Left hindlimb (tissue), 1 donor: ENCODE measurements around the gene RALB.
A peak's percentile ranks its signal among the peaks of the same experiment; 100 is the strongest.
"Not testable (repeated sequence)": the region's sequence is repeated elsewhere in the genome, so short reads cannot be mapped to it uniquely, and the experiment has no call there.

Experiments used
- DNase-seq: peaks from one replicate; pipeline ENCODE4 v3.0.0-alpha.2; 2018

The RALB gene

DNA sequence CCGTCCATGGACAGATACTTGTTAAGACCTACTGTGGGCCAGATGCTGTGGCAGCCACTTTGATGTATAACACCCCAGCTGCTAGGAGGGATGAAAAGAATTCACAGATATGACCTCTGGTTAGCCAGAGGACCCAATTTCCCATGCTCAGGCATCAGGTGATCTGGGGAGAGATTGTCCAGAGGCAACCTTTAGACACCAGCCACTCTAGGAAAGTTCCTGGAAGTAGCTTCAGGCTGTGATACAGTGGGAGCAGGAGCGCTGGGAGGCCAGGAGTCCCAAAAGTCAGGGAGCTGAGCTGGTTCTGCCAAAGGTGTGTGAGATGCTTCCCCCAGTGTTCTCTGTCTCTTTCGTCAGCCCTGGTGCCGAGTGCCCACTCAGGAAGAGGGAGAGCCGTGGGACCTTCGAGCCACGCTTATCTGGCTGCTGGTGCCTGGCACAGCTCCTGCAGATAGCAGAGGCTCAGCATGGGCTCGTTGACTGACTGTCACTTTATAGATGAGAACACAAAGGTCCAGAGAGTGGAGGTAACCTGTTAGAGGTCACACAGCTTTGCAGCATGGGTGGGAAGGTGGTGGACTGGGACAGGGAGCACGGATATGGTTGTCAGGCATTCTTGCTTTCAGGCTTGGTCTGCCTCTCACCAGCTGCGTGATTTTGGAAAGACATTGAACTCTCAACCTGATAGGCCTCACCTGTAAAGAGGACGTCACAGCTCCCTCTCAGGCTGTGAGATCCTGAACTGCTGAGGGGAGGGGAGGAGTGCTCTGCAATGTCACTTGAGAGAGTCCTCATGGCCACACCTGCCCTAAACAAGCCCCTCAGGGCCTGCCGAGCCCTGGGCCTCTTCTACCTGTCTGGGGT, 7.8 kb upstream of the RALB start:
- peak; percentile 17 for DNase-seq

- peak; percentile 39 for DNase-seq
Measured at GRCh38 chr2:120245520-120246332, 6.9 kb upstream of the RALB start.

DNA sequence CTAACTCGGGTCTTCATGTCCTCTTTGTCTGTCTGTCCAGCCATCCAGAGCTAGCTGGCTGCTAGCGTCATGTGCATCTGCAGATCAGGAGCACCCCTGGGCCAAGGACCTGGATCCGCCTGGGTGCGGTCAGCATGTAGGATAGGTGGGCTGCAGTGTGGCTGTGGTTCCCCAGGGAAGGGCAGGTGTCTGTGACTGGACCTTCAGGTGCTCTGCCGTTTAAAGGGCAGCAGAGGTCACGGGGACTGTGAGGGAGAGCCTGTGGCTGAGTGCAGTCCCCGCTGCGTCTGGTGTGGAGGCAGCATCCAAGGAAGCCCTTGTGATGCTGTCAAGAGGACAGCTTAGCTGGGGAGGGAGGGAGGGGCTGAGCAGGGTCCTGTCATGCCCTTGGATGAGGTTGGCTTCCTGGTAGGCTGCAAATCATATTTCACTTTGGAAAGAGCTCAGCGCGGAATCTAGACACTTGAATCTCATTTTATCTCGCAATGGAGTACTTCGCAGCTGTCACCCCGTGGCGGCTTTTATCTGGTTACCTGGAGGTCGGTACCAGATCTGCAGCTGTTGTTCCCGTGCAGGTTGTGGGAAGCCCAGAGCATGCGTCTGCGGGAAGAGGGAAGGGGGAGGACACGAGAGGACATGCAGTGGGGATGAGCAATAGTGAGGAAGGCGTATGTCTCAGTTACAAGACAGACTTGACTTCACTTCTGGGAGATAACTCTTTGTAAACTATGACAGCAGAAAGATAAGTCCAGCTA, 5.9 kb upstream of the RALB start:
- peak; percentile 14 for DNase-seq

- DNase-seq = no peak
Measured at GRCh38 chr2:120247851-120248250, 4.8 kb upstream of the RALB start.

GRCh38 chr2:120250640-120251039, 2.0 kb upstream of the RALB start:
- DNase-seq = peak; percentile 7

DNA sequence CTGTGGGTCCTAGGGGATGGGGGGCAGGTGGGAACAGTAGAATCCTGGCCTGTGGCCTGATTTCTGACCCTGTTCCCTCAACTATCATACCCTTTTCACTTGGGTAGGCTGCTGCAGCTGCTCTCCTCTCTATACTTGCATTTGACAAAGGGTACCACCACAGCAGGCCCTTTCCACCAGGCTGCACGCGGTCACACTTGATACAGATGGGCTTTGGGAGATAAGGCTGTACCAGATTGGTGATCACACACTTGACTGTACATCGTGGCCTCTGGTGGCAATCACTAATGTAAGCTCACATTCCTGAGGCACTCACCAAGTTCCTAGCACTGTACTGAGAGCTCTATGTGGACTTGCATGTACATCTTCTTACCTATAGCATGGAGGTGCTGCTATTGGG, 1.6 kb upstream of the RALB start:
- peak; percentile 23 for DNase-seq

DNA sequence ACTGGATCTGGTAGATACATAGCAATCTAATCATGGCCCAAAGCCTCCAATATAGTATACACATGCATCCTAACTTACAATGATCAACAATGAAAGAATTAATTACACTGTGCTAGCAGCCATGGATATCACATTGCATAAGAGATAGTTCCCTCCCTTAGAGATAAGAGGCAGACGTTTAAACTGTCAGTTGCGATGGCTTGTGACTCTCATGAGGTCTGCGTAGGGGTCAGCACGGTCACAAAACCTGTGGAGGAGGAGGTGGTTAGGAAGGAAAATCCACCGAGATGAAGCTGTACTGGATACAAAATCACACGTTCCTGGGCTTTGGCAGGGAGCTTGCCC, 800 bp upstream of the RALB start:
- DNase-seq = no peak

DNA sequence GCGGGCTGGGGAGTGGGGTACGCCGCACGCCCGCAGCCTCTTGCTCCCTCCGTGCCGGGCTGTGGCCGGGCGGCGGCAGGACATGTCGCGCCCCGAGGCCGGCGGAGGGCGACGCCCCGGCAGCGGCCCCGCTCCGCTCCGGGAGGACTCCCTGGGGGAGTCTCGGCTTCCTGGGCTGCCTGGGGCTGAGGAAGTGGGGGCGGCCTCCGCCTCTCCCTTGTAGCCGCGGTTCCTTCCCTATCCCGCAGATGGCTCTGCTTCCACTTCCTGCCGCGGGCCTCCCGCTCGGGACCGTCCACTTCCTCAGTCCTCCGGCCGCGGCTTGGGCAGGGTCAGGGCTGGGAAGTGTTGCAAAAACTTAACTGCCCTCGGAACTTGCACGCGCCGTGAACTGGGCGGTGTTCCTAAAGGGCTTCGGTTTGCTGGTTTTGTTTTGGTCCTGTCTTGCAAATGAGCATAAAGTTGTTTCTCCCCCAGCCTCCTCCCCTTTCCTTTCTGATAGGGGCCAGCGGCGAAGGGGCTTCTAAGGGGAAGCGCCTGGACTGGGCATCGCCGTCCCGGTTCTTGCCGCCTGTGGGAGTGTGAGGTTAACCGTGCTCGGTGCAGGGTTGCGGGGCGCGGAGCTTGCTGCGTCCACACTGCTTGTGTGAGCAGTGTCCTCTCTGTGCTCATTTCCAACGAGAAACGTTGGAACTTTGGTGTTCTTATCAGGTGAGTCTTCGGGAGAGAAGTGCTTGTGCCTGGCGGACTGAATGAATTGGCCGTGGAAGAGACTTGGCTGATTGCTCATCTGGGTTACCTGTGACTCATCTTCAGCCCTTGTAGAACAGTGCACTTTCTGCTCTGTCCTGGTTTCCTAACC, 600 bp downstream of the RALB start:
- peak; percentile 88 for DNase-seq

GRCh38 chr2:120254178-120254577, 1.5 kb downstream of the RALB start:
- DNase-seq = no peak

GRCh38 chr2:120255071-120255470, 2.4 kb downstream of the RALB start:
- DNase-seq = no peak

- DNase-seq = no peak
Measured at GRCh38 chr2:120255986-120256650, 3.5 kb downstream of the RALB start.

DNA sequence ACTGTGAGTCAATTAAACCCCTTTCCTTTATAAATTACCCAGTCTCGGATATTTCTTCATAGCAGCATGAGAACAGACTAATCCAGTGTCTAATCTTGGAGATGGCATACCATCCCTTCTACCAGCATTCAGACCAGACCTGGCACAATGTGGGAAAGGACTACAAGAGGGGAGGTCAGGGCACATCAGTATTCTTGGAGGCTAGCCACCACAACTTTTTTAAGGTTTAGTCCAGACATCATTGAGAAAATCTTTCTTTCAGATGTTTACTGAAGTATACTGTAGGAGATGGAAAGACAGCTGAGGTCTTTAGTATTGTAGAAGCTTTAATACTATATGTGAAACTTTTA, 4.0 kb downstream of the RALB start:
- no peak for DNase-seq

- no peak for DNase-seq
Measured at GRCh38 chr2:120257522-120257921, 4.9 kb downstream of the RALB start.

- DNase-seq = no peak
Measured at GRCh38 chr2:120258196-120258595, 5.5 kb downstream of the RALB start.

- DNase-seq = not testable (repeated sequence)
Measured at GRCh38 chr2:120259939-120260338, 7.3 kb downstream of the RALB start.

- no peak for DNase-seq
Measured at GRCh38 chr2:120260736-120261135, 8.1 kb downstream of the RALB start.

DNA sequence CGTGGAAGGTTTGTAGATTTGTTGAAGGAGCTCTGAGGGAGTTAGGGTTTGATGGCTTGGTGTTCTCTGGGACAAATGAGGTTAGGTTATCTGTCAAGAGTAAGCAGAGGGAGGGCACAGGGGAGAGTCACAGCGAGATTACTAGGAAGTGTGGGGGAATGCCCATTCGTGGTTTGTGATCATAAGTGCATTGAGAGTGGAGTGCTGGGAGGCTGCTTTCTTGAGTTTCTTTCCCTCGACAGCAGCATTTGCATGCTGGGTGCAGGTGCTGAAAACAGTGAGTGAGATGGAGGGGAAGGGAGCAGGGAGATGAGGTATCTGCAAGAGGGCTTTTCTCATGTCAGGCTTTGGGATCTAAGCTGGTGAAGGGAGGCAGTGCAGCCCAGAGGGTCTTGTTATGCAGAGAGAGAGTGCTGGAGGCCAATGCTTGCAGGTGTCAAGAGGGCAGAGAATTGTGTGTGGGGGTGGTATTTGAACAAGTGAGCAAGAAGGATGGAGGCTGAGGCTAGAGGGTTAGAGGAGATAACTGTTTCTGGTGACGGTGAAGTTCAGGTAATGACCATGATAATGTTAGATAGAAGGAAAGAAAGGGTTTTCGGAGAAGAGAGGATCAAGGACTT, 8.8 kb downstream of the RALB start:
- no peak for DNase-seq

- DNase-seq = no peak
Measured at GRCh38 chr2:120262150-120262549, 9.5 kb downstream of the RALB start.

- no peak for DNase-seq
Measured at GRCh38 chr2:120262761-120263428, 10.2 kb downstream of the RALB start.

DNA sequence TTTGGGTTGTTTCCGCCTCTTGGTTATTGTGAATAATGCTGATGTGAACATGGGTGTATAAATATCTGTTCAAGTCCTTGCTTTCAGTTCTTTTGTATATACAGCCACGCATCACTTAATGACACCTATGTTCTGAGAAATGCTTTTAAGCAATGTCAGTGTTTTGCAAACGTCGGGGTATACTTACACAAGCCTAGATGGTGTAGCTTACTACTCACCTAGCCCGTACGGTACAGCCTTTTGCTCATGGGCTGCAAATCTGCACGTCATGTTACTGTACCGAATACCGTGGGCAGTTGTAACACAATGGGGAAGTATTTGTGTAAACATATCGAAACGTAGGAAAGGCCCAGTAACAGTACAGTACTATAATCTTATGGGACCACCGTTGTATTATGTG, 12.4 kb downstream of the RALB start:
- no peak for DNase-seq

DNA sequence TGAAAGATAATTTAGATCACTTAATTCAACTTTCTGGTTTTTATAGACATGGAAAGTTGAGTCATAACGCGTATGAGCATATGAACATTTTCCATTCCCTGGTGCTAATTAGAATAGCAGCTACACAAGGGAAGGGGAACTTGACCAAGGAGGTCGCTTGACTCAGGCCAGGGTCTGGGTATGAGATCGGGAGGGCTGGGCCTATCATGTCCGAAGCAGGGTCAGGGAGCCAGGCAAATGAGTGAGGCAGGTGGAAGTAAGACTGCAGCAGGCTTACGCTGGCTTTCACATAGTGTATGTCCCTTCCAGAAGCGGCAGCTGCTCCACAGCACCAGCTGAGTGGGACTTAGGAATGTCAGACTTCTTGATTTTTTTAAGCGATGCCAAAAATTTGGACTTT, 14.7 kb downstream of the RALB start:
- DNase-seq = no peak
